Epithelial cell of esophagus (primary cell): Measurements from ENCODE around the gene PHYKPL.

Source experiments
- DNase-seq: peaks from one replicate; pipeline ENCODE4 v3.0.0; 2010; ENCODE audit warnings: low read depth
- H3K4me3 ChIP-seq: 2 replicates; pipeline ENCODE4 v1.5.1; 2011; ENCODE audit warnings: mild to moderate bottlenecking, low read length, control low read depth
- TF ChIP-seq, protein P1 (sequence below): IDR thresholded peaks from 2 replicates; pipeline ENCODE4 v1.5.1; 2011; ENCODE audit warnings: low read depth, mild to moderate bottlenecking, low read length, control low read depth, inconsistent platforms; ENCODE audit not compliant: insufficient read depth; ENCODE audit errors: missing control alignments

PHYKPL gene

DNA sequence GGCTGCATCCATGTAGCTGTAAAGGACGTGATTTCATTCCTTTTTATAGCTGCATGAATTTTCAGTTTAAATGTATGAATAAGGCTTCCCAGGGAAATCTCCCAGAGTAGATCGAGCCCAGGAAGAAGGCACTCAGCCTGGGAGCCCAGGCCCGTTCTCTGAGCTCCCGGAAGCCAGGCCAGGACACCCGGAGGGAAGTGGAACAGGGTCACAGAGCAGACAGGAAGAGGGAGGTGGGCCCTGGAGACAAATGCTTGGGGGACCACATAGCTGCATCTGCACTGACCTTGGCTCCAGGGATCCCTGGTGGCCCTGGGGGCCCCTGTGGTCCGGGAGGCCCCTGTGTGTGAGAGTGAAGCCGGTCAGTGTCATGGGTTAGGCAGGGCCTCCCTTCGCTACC is 19.7 kb upstream of the PHYKPL start:
- H3K4me3 ChIP-seq = no peak overlapping the region
- no peak for DNase-seq
- TF ChIP-seq, protein P1, sequence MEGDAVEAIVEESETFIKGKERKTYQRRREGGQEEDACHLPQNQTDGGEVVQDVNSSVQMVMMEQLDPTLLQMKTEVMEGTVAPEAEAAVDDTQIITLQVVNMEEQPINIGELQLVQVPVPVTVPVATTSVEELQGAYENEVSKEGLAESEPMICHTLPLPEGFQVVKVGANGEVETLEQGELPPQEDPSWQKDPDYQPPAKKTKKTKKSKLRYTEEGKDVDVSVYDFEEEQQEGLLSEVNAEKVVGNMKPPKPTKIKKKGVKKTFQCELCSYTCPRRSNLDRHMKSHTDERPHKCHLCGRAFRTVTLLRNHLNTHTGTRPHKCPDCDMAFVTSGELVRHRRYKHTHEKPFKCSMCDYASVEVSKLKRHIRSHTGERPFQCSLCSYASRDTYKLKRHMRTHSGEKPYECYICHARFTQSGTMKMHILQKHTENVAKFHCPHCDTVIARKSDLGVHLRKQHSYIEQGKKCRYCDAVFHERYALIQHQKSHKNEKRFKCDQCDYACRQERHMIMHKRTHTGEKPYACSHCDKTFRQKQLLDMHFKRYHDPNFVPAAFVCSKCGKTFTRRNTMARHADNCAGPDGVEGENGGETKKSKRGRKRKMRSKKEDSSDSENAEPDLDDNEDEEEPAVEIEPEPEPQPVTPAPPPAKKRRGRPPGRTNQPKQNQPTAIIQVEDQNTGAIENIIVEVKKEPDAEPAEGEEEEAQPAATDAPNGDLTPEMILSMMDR = no peak

DNA sequence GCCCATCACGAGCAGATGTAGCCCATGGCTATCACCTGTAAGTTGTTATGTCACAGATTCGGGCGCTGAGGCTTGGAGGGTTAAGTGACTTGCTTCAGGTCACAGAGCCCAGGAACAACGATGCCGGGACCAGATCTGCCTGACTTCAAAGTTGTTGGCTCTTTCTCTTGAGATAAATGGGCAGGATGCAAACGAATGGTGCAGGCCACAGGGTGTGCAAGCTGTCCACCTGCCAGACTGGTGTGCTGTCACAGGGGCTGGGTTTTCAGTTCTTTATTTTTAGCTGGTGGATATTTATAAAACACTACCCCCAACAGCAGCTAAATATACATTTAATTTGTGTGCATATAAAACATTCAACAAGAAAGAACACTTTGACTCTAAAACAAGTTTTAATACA is 17.7 kb upstream of the PHYKPL start:
- TF ChIP-seq, protein P1 = no peak
- H3K4me3 ChIP-seq = no peak overlapping the region
- no peak for DNase-seq

DNA sequence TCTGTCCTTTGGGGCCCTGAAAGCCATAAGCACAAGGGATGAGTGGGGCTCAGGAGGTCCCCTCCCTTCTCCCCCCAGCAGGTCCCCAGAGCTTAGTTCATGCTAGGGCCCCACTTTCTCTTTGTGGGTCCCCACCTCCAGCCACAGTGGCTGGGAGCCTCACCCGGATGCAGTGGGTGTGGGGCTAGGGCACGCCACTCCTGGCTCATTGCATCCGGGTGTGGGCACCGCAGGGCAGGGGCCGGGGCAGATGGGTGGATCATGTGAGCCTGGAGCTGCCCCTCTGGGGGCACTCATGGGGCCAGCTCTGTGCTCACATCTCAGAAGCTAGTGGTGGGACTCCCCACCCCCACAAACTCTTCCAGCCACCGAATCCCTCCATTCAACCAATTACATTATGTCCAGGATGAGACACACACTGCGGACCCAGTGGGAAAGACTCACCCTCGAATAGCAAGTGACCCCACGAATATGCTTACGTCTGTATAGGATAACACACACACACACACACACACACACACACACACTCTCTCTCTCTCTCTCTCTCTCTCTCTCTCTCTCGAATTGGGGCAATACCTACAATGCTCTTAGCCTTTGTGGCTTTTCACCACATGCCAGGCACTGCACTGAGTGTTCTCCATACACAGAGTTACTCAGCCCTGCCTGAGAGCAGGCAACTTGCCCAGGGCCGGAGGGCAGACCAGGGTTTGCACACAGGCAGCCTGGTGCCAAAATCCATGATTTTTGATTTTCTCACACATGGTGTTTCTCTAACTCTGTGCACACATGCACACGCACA is 16.8 kb upstream of the PHYKPL start:
- TF ChIP-seq, protein P1 = no peak
- H3K4me3 ChIP-seq = no peak overlapping the region
- DNase-seq = peak; percentile 43

DNA sequence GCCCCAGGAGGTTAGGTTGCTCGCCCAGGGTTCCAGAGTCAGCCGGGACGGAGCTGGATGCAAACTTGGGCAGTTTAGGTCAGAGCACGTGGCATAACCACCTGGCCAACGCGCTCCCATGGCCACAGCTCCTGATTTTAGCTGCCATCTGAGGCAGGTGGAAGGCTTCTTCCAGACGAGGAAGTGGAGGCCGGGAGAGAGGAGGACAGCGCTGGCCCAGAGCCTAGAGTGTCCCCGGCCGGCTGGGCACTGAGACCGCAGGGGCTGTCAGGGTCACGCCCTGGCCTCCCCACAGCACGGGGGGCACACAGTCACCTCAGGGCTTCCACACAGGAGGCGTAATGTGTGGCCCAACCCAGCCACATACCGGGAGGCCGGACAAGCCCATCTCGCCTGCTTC is 16.1 kb upstream of the PHYKPL start:
- DNase-seq = no peak
- no peak overlapping the region for H3K4me3 ChIP-seq
- TF ChIP-seq, protein P1 = no peak

DNA sequence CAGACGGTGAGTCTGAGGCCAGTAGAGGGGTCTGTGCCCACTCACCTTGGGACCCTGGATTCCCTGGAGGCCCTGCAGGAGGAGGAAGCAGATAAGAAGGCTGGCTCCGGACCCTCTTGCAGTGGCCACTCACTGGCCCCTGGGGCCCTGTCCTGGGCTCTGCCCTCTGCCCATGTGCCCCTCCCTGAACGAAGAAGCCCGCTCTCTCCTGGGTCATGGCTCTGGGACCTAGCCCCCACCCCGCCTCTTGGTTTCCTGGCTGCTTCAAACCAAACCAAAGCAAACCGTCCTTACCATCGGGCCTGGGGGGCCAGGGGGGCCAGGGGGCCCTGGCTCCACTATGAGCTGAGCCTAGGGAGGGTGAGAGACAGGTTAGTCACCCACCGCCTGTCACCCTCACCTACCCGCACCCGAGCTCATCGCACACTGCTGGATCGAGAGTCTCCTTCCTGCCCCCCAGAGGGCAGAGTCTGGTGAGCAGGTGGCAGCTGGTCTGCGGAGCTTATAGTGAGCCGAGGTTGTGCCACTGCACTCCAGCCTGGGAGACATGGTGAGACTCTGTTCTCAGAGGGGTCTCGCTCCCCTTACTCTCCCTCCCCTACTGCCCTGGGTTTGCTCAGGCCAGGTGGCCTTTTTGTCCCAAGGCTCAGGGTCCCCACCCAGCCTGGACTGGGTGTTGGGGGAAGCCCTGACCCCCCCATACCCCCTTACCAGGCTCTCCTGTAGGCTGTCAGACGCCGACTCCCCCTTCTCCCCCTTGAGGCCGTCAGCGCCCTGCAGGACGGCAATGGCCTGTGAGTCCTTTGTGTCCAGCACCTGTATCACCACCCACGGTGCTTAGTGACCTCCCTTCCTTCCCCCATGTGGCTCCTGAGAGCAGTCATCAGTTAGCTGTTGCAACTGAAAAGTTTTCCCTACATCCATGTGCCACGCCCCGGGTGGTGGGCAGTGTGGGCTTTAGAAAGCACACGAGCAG is 15.2 kb upstream of the PHYKPL start:
- TF ChIP-seq, protein P1 = no peak
- H3K4me3 ChIP-seq = no peak overlapping the region
- DNase-seq = no peak

DNA sequence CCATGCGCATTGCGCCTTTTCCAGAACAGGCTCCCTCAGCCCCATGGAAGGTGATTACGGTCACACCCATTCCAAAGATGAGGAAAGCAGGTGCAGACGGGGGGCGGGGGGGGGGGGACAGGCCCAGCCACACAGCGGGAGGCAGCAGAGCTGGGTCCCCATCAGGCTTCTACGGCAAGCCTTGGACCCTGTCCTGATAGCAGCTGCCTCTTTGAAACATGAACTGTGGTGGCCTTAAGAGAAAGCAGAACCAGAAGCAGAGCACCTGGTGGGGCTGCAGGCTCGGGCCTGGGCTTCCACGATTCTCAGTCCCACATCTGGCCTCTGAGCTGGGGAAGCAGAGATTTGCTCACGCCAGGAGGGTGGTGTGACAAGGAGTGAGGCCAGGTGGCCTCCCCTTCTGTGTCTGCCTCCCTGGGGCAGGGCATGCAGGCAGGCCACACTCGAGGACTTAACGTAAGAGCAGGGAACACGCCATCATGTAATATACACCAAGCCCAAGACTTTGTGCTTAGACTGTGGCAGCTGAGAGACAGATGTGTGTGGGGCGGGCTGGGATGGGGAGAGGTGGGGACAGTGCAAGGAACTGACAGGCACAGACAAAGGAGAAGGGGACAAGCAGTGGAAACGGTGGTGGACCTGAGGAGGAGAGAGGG is 14.2 kb upstream of the PHYKPL start:
- no peak for DNase-seq
- TF ChIP-seq, protein P1 = no peak
- H3K4me3 ChIP-seq = no peak overlapping the region
